ENCODE measurements around the gene PHLPP2. TPM values are rescaled to one million over a fixed set of nuclear protein-coding genes. Genes with fewer than 3 reads are reported as not detected.

The PHLPP2 gene
- total RNA-seq, 3 donors from 2014 or later (not counting 1 experiment from before 2014, with no cell fraction given): 6.4 to 9.8 (median 9.2) TPM

- H3K27ac ChIP-seq (ENCODE audit: low read length): no peak overlapping the region
- peaks cover 17% of the 10 kb centered on the region for H3K27me3 ChIP-seq (ENCODE audit: control insufficient read depth, insufficient read depth, low read length)
- WGBS (ENCODE audit: insufficient coverage): 46% methylated on average over 5 of the region's 5 CpGs
- ATAC-seq (no peak), DNase-seq (no peak)
- H3K36me3 Mint-ChIP-seq: no peaks in the 10 kb centered on the region
- H3K4me1 Mint-ChIP-seq: no peaks in the 10 kb centered on the region
- no peaks in the 10 kb centered on the region for H3K36me3 ChIP-seq (ENCODE audit: control insufficient read depth, insufficient read depth, low read length)
- TF ChIP-seq CTCF (IDR thresholded peaks at IDR 0.05): no peak
- peaks cover 11% of the 10 kb centered on the region for H3K4me1 ChIP-seq (ENCODE audit: control insufficient read depth, insufficient read depth, low read length)
- no peak overlapping the region for H3K27ac Mint-ChIP-seq
- H3K4me3 Mint-ChIP-seq: no peak overlapping the region
- H3K27me3 Mint-ChIP-seq (ENCODE audit: low read depth in 2 of 2): peaks cover 14 to 18% of the 10 kb centered on the region in 2 donors
- H3K9me3 ChIP-seq (ENCODE audit: control insufficient read depth, insufficient read depth, low read length): no peaks in the 10 kb centered on the region
- no peaks in the 10 kb centered on the region for H3K9me3 Mint-ChIP-seq
- intact Hi-C loops (cut with micrococcal nuclease): no loop called here
- no peak overlapping the region for H3K4me3 ChIP-seq (ENCODE audit: low read length)
Observed at GRCh38 chr16:71628810-71629209, 95.7 kb downstream of the PHLPP2 start.

- no peak overlapping the region for H3K4me3 Mint-ChIP-seq
- no peak for ATAC-seq
- H3K36me3 Mint-ChIP-seq: no peaks in the 10 kb centered on the region
- Histone ChIP-seq H3K27ac (ENCODE audit: low read length) (no peak overlapping the region), H3K4me3 (ENCODE audit: low read length) (no peak overlapping the region), H3K36me3 (ENCODE audit: control insufficient read depth, insufficient read depth, low read length) (no peaks in the 10 kb centered on the region), H3K9me3 (ENCODE audit: control insufficient read depth, insufficient read depth, low read length) (no peaks in the 10 kb centered on the region), H3K27me3 (ENCODE audit: control insufficient read depth, insufficient read depth, low read length) (peaks cover 17% of the 10 kb centered on the region), H3K4me1 (ENCODE audit: control insufficient read depth, insufficient read depth, low read length) (peaks cover 11% of the 10 kb centered on the region)
- intact Hi-C loops (cut with micrococcal nuclease): no loop called here
- H3K9me3 Mint-ChIP-seq: no peaks in the 10 kb centered on the region
- TF ChIP-seq CTCF (IDR thresholded peaks at IDR 0.05): no peak
- no peaks in the 10 kb centered on the region for H3K4me1 Mint-ChIP-seq
- H3K27me3 Mint-ChIP-seq (ENCODE audit: low read depth in 2 of 2): peaks cover 14 to 18% of the 10 kb centered on the region in 2 donors
- no peak for DNase-seq
- WGBS (ENCODE audit: insufficient coverage): 78% methylated on average over 7 of the region's 7 CpGs
- no peak overlapping the region for H3K27ac Mint-ChIP-seq
Observed at GRCh38 chr16:71627731-71628181, 96.7 kb downstream of the PHLPP2 start.

GRCh38 chr16:71626858-71627213 is 97.7 kb downstream of the PHLPP2 start:
- no peak for ATAC-seq

More at GRCh38 chr16:71626858-71627213, 97.7 kb downstream of the PHLPP2 start:
- DNase-seq: no peak
- H3K4me3 Mint-ChIP-seq: no peak overlapping the region
- H3K27ac Mint-ChIP-seq: no peak overlapping the region
- peaks cover 6 to 7% of the 10 kb centered on the region in 2 donors for H3K4me1 Mint-ChIP-seq
- H3K36me3 Mint-ChIP-seq: no peaks in the 10 kb centered on the region
- WGBS (ENCODE audit: insufficient coverage): 14% methylated on average over 12 of the region's 13 CpGs
- H3K27me3 Mint-ChIP-seq (ENCODE audit: low read depth in 2 of 2): peaks cover 14 to 18% of the 10 kb centered on the region in 2 donors
- intact Hi-C loops (cut with micrococcal nuclease): no loop called here
- Histone ChIP-seq H3K9me3 (ENCODE audit: control insufficient read depth, insufficient read depth, low read length) (no peaks in the 10 kb centered on the region), H3K4me3 (ENCODE audit: low read length) (no peak overlapping the region), H3K36me3 (ENCODE audit: control insufficient read depth, insufficient read depth, low read length) (no peaks in the 10 kb centered on the region), H3K27ac (ENCODE audit: low read length) (no peak overlapping the region), H3K4me1 (ENCODE audit: control insufficient read depth, insufficient read depth, low read length) (peaks cover 11% of the 10 kb centered on the region), H3K27me3 (ENCODE audit: control insufficient read depth, insufficient read depth, low read length) (peaks cover 17% of the 10 kb centered on the region)
- H3K9me3 Mint-ChIP-seq: no peaks in the 10 kb centered on the region
- no peak for TF ChIP-seq CTCF (IDR thresholded peaks at IDR 0.05)

Data from natural killer cell (primary cell).